Mucosa of descending colon (tissue), 3 donors: Measurements from ENCODE around the gene AMZ1. TPM values are rescaled to one million over a fixed set of nuclear protein-coding genes. Genes with fewer than 3 reads are reported as not detected.

Experiments
- ATAC-seq: fragments of 200-7000 bp; cut with Tn5 transposase; one replicate; pipeline ENCODE4 v1.9.1; 2020; ENCODE audit warnings: mild to moderate bottlenecking, moderate library complexity
- DNase-seq, 3 donors: peaks; one replicate each; pipeline ENCODE4 v3.0.0-alpha.2; 2020
- H3K36me3 ChIP-seq: fragments of 200-600 bp; one replicate; pipeline ENCODE4 v1.8.0; 2021; ENCODE audit warnings: low read depth, mild to moderate bottlenecking
- H3K4me1 ChIP-seq: fragments of 200-600 bp; one replicate; pipeline ENCODE4 v1.8.0; 2021; ENCODE audit warnings: low read depth, mild to moderate bottlenecking
- H3K4me3 ChIP-seq: fragments of 200-600 bp; one replicate; pipeline ENCODE4 v1.8.0; 2021; ENCODE audit warnings: mild to moderate bottlenecking
- H3K9me3 ChIP-seq: fragments of 200-600 bp; one replicate; pipeline ENCODE4 v1.8.0; 2021; ENCODE audit warnings: mild to moderate bottlenecking
- intact Hi-C, 2 donors: fragments of 100-400 bp; cut with DNase I in 1 of 2; cut with micrococcal nuclease in 1 of 2; formaldehyde crosslinking; loops; one replicate each; pipeline versions ENCODE4 v1.11.0 to v1.11.1; 2022; cut with DNase I, micrococcal nuclease
- total RNA-seq, 3 donors: library from RNA; stranded (reverse); fragmentation: NEBNext Ultra II Directional in 2 of 3; extraction: Animal tissue kit (Norgen Biotek cat#: 25700) in 2 of 3; gene quantifications; one replicate each; pipeline versions ENCODE4 v1.2.1 to v1.2.4, GENCODE V29; 2021 to 2023
- TF ChIP-seq, protein P1 (sequence below): fragments of 200-600 bp; IDR thresholded peaks from one replicate; pipeline ENCODE4 v1.8.0; 2022; ENCODE audit warnings: antibody characterized with exemption, mild to moderate bottlenecking
- donor health status: DM: no; HTN: no; CAD: no; lungs with moderate emphysema.
- donor health status: DM: no; HTN: no; CAD: no.
- donor health status: DM: no; HTN: yes; CAD: no.

Gene AMZ1
- total RNA-seq, 3 donors from 2014 or later: 0.61 to 1.3 TPM; not detected in 1

DNA sequence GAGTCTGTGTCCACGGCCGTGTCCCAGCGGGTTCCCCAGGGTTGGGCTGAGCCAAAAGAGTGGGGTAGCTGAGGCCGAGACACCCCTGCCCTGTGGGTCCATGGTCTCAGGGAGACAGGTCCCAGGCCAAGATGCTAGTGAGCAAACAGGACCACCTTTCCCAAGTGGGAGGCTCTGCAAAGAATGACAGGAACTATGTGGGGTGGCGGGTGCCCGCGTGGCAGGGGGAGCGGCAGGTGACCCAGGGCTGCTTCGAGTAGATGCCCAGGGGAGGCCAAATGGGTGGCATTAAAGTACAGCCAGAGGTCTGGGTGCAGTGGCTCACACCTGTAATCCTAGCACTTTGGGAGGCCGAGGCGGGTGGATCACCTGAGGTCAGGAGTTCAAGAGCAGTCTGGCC, 38.0 kb upstream of the AMZ1 start:
- intact Hi-C loops: no loop called here
- no peaks in the 10 kb centered on the region for H3K9me3 ChIP-seq
- no peak for ATAC-seq
- no peak overlapping the region for H3K4me3 ChIP-seq
- TF ChIP-seq, protein P1, sequence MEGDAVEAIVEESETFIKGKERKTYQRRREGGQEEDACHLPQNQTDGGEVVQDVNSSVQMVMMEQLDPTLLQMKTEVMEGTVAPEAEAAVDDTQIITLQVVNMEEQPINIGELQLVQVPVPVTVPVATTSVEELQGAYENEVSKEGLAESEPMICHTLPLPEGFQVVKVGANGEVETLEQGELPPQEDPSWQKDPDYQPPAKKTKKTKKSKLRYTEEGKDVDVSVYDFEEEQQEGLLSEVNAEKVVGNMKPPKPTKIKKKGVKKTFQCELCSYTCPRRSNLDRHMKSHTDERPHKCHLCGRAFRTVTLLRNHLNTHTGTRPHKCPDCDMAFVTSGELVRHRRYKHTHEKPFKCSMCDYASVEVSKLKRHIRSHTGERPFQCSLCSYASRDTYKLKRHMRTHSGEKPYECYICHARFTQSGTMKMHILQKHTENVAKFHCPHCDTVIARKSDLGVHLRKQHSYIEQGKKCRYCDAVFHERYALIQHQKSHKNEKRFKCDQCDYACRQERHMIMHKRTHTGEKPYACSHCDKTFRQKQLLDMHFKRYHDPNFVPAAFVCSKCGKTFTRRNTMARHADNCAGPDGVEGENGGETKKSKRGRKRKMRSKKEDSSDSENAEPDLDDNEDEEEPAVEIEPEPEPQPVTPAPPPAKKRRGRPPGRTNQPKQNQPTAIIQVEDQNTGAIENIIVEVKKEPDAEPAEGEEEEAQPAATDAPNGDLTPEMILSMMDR: no peak
- DNase-seq: no peak
- H3K36me3 ChIP-seq: no peaks in the 10 kb centered on the region
- no peaks in the 10 kb centered on the region for H3K4me1 ChIP-seq

DNA sequence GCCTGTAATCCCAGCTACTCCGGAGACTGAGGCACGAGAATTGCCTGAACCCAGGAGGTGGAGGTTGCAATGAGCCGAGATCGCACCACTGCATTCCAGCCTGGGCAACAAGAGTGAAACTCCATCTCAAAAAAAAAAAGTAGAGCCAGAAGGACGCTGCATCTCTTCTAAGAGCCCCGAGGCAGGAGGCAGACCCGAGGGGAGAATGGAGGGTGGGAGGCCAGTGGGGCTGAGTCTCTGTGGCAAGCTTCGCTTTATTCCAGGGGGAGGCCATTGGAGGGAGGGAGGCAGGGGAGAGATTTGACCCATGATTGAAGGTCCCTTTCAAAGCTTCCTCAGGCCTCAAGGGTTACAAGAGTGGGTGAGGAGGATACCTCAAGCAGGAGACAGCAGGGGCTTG, 37.6 kb upstream of the AMZ1 start:
- TF ChIP-seq, protein P1: no peak
- DNase-seq: no peak
- Histone ChIP-seq H3K9me3 (no peaks in the 10 kb centered on the region), H3K4me1 (no peaks in the 10 kb centered on the region), H3K4me3 (no peak overlapping the region), H3K36me3 (no peaks in the 10 kb centered on the region)
- intact Hi-C loops: no loop called here
- ATAC-seq: no peak

DNA sequence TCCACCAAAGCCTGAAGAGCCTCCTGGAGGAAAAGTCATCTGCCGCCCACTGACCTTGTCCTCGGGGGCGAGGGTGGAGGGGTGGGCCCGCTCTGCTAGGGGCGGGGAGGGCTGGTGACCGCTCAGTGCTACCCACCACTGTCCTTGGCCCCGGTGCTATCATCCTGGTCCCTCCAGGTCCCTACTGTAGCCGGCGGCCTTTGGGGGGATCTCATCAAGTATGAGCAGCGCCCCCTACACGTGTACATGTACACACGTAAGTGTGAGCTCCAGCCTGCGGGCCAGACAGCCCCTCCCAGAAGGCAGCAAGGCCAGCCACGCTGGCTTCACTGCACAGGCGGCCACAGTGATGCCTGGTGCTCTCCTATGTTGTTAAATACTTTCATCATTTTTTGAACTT, 36.7 kb upstream of the AMZ1 start:
- no peaks in the 10 kb centered on the region for H3K9me3 ChIP-seq
- H3K36me3 ChIP-seq: no peaks in the 10 kb centered on the region
- DNase-seq (peak in 1 of 3 donors; percentile 48), ATAC-seq (no peak)
- H3K4me1 ChIP-seq: no peaks in the 10 kb centered on the region
- H3K4me3 ChIP-seq: no peak overlapping the region
- intact Hi-C loops: no loop called here
- TF ChIP-seq, protein P1: no peak

DNA sequence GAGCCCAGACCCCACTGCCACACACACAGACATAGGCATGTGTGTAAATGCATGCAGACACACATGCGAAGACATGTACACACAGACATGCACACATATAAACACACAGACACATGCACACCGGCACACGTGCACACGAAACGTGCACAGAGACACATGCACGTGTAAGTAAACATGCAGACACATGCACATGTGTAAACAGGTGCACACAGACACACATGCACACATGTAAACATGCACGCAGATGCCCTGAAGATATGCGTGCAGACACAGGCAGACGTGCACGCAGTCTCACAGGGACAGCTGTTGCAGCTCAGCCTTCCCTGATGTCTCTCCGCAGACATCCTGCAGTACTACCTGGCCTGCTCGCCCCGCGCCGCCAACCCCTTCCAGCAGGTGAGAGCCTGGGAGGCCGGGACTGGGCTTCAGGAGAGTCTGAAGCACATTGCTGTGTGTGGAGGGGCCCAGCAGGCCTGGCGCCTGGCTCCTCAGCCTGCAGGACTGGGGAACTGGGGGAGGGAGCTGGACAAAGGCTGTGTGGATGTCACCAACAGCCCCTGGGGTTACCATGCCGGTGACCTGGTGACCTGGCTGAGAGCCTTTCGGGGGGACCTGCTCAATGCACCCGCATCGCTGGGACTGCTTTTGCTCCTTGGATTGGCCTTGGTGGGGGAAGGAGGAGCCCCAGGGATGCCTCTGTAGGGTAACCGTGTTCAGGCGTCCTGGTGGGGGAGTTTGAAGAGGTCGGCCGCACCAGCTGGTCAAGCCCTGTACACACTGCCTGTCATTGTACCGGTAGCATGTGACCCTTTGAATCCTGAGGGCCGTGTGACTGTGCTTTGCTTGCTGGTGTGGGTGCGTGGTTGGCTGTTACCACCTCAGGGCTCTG, 35.9 kb upstream of the AMZ1 start:
- DNase-seq (no peak), ATAC-seq (no peak)
- H3K36me3 ChIP-seq: no peaks in the 10 kb centered on the region
- H3K9me3 ChIP-seq: no peaks in the 10 kb centered on the region
- no peaks in the 10 kb centered on the region for H3K4me1 ChIP-seq
- H3K4me3 ChIP-seq: no peak overlapping the region
- TF ChIP-seq, protein P1: no peak
- intact Hi-C loops: no loop called here

DNA sequence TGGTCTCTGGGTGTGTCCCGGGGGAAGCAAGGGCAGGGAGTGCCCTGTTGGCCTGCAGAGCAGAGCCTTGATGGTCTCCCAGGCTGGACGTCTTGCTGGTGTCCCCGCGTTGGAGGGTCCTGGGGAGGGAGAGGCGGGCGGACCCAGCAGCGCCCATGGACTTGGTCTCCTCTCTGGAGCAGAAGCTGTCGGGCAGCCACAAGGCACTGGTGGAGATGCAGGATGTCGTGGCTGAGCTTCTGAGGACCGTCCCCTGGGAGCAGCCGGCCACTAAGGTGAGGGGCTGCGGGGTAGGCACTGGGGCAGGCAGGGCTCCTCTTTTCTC, 35.3 kb upstream of the AMZ1 start:
- no peaks in the 10 kb centered on the region for H3K9me3 ChIP-seq
- DNase-seq: no peak
- TF ChIP-seq, protein P1: no peak

More for the DNA sequence above, 35.3 kb upstream of the AMZ1 start:
- H3K36me3 ChIP-seq: no peaks in the 10 kb centered on the region
- no peak for ATAC-seq
- H3K4me1 ChIP-seq: no peaks in the 10 kb centered on the region
- intact Hi-C loops: no loop called here
- no peak overlapping the region for H3K4me3 ChIP-seq
